Lung microvascular endothelial cell (primary cell): Measurements from ENCODE around the gene MARK4. TPM values are rescaled to one million over a fixed set of nuclear protein-coding genes. Genes with fewer than 3 reads are reported as not detected.

Source experiments
- DNase-seq, 2 donors: peaks; one replicate each; pipeline versions ENCODE4 v3.0.0 to v3.0.0-alpha.2; 2010; ENCODE audit warnings: low read depth in 2 of 2
- total RNA-seq: library from RNA; depleted of rRNA; stranded (reverse); fragments of >200 nt; gene quantifications from 2 replicates; pipeline ENCODE4 v1.2.1, GENCODE V29; 2014

Gene MARK4
- total RNA-seq, 1 donor from 2014 or later = 23.0 TPM

DNA sequence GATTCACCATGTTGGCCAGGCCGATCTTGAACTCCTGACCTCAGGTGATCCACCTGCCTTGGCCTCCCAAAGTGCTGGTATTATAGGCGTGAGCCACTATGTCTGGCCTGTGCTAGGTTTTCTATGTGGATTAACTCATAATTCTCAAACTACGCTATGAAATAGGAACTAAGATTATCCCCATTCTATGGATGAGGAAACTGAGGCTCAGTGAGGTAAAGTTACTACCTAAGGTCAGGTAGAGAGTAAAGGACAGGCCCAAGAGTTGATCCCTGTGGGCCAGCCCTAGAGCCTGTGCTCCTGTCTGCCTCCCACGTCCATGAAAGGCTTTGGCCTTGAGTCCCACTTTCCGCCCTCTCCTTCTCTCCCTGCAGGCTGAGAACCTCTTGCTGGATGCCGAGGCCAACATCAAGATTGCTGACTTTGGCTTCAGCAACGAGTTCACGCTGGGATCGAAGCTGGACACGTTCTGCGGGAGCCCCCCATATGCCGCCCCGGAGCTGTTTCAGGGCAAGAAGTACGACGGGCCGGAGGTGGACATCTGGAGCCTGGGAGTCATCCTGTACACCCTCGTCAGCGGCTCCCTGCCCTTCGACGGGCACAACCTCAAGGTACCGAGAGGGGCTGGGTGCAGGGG lies 20.1 kb downstream of the MARK4 start:
- no peak for DNase-seq

DNA sequence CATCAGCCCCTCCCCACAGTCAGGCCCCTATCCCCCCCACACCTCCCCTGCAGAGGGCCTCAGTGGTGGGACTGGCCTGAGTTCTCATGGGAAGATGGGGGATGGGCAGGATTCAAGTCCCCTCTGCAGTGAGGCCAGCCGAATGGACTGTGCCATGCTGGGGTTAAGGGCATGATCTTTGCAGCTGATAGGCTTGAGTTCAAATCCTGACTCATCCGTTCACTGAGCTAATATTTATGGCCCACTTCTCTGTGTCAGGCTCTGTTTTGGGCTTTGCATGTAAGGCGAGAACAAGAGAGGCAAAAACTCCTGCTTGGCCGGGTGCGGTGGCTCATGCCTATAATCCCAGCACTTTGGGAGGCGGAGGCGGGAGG lies 20.7 kb downstream of the MARK4 start:
- no peak for DNase-seq

DNA sequence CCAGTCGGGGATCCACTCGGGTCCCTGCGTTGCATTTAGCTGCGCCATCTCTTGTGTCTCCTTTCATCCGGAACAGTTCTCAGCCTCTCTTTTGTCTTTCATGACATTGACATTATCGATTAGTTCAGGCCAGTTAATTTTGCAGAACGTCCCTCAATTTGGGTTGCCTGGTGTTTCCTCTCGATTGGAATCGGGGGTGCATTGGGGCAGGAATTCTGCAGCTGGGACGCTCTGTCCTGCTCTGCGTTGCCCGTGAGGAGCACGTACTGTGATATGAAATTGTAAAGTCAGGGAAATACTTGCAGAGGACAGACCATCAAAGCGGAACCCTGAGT lies 22.4 kb downstream of the MARK4 start:
- no peak for DNase-seq

DNA sequence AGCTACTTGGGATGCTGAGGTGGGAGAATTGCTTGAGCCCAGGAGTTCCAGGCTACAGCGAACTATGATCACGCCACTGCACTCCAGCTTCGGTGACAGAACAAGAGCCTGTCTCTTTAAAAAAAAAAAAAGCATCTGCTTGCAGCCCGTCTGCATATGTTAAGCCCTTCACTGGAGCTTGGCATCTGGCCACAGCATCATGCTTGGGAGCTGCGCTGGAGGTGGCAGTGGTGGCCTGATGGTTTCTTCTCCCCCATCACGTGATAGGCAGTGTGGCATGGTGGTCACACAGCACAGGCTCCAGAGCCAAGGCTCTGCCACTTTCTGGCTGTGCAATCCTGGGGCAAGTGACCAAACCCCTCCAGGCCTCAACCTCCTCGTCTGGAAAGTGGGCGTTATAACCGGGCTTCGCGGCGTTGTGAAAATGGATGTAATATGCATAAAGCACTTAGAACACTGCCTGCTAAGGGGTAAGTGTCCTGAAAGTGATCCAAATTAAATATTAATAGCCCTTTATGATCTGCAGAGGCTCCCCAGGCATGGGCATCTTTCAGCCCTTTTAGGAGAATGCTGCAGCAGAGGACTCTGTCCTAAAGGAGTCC lies 24.4 kb downstream of the MARK4 start:
- no peak for DNase-seq

DNA sequence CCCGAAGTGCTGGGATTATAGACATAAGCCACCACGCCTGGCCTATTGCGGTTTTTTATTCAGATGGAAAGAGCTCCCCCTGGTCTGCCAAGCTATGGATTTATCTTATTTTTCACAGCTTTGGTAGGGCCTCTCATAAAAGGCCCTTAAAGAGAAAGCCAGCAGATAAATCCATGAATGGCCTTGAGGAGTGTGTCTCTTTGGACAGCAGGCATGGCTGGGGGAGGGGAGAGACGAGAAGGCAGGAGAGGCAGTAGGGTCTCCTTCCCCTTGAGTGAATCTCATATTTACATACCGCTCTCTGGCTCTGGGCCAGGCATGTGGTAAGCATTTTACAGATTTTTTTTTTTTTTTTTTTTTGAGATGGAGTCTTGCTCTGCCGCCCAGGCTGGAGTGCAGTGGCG lies 25.2 kb downstream of the MARK4 start:
- no peak for DNase-seq

DNA sequence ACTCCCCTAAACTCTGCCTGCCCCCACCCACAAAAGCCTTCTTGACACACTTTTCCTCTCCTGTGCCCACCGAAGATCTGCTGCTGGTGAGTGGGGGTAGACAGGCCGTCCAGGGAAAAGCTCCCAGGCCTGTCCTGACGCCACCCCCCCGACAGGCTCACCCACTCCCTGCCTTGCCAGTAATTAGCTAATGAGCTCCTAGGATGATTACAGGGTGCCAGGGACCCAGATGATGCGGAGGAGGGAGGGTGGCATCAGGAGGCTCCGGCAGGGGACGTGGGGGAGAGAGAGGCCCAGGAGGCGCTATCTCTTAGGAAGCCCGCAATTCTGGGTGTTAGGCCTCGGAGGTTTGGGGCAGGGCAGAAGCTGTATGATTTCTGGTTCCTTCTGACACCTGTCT lies 27.0 kb downstream of the MARK4 start:
- no peak for DNase-seq

DNA sequence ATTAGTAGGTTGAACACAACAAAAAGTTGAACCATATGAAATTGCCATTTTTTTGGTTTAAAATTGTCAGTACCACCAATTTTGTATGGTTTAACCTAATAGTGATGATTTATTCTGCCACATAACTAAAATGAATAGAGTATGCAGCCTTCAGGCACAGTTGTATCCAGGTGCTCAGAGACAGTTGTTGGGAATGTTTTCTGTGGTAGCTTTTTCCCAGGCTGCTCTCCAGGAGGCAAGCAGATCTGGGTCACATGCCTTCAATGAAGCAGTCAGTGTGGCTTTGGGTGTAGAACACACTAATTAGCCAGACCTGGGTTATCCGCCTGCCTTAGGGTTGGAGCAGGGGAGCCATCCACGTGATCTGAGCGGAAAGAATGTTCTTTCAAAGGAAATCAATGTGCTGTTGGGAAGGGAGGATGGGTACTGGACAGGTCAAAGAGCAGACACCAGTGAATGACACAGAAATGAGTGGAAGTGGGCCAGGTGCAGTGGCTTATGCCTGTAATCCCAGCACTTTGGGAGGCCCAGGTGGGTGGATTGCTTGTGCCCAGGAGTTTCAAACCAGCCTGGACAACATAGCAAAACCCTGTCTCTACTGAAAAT lies 28.6 kb downstream of the MARK4 start:
- DNase-seq = peak in 1 of 2 donors; percentile 94

DNA sequence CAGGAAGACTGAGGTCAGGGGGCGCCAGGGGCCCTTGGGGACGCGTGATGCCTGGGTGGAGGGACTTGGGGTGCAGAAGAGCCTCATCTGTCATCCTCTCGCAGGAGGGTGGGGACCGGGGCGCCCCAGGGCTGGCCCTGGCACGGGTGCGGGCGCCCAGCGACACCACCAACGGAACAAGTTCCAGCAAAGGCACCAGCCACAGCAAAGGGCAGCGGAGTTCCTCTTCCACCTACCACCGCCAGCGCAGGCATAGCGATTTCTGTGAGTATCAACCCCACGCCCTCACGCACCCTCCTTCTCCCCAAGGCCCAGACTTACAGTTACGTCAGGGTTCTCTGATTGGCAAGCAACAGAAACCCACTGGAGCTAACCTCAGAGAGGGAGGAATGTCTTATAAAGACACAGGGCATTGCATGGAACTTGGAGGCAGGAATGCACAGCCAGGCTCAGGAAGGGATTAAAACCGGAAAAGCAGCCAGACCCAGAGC lies 29.4 kb downstream of the MARK4 start:
- peak in 1 of 2 donors; percentile 29 for DNase-seq

DNA sequence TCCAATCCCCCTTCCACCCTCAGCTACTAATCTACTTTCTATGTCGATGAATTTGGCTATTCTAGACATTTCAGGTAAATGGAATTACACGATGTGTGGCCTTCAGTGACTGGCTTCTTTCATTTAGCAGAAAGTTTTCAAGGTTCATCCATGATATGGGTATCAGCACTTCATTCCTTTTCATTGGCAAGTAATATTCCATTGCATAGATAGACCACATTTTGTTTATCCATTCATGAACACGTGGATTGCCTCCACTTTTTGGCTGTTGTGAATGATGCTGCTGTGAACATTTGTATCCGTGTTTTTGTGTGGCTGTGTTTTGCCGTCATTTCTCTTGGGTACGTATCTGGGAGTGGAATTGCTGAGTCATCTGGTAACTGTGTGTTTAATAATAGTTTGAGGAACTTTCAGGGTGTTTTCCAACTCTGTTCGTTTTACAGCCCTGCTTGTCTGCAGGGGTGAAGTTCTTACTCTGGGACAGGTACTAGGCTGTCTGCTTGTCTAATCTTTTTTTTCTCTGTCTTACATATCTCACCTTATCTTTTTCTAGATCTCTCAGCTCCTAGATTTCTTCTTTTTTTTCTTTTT lies 32.5 kb downstream of the MARK4 start:
- no peak for DNase-seq

DNA sequence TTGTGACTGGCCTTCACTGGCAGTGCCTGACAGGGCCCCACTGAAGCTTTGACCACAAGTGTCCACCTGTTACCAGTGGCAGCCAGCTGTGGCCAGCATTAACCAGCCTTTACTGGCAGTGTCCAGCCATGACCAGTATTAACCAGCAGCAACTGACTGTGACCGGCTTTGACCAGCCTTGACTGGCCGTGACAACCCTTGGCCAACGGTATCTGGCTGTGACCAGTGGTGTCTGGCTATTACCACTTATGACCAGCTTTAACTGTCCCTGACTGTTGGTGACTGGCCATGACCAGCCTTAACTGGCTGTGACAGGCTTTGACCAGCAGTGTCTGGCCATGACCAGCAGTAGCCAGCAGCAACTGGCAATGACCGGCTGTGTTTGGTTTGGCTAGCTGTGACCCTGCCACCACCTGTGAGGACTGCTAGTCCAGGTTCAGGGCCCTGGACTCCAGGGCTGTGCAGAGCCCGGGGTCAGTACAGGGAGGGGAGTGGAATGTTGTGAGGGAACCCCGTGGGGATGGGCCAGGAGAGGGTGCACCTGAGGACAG lies 39.4 kb downstream of the MARK4 start:
- DNase-seq = no peak

DNA sequence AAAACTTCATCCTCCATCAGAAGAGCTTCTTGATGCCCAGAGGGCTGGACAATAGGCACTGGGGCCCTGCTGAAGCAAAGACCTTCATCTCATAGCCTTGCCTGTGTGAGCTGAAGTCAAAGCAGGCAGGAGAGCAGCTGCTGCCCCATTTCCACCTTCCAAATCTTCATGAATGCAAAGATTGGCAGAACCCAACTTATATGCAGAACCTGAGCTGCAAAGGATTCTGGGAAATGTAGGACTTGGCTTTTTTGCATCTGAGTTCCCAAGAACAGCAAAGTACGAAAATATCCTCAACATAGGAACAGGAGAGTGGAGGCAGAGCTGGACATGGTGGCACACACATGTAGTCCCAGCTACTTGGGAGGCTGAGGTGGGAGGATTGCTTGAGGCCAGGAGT lies 40.8 kb downstream of the MARK4 start:
- no peak for DNase-seq

DNA sequence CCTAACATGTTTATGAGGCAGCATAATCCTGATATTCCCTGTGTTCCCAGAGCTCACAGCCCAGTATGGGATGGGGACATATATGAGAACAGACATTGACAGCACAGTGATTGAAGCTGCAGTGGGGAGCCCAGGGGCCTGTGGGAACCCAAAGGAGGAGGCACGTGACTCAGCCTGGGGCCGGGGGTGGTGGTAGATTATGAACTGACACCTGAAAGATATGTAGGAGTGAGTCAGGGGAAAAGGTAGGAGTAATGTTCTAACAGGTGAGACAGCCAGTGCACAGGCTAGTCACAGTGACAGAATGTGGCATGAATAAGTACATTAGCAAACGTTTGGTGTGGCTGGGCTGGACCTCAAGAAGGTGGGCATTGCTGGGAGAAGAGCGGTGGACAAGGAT lies 42.6 kb downstream of the MARK4 start:
- no peak for DNase-seq

DNA sequence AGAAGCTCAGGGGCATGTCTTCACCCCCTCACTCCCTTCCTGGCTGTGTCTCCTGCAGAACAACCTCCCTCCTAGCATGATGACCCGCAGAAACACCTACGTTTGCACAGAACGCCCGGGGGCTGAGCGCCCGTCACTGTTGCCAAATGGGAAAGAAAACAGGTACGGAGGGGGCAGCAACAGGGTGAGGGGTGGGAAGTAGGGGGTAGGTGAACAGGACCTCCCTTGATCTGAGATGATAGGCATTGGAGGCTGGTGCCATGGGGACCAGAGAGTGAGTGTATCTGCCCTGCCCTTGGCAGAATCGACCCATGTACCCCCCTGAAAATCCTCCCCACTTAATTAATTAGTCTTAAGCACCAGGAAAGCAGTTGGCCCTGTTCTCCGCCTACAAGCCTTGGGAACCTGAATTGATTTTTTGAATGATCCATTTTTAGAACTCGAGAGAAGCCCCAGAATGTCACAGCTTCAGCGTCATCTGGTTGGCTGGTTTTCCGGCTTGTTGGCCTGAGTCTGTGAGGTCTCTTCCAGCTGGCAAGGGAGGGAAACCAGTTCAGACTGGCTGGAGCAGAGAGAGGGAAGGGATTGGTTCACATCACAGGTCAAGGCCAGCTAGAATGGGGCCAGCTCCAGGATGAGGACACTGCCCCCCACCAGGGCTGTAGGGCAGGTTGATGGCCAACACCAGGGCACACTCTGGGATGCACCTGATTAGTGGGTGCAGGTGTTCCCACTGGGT lies 43.4 kb downstream of the MARK4 start:
- no peak for DNase-seq

DNA sequence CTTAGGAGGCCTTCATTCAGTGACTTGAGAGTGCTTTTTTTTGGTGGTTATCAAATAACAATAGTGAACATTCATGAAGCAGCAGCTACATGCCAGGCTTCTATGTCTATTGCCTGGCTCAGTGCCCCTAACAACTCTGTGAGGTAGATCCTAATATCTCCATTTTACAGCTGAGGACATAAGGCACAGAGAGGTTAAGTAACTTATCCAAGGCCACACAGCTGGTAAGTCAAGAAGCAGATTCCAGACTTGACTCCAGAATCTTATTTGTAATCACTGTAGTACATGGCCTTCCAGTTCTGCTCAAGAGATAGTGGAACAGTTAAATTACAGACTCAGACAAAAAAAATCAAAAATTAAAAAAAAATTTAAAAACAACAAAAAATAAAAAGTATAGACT lies 44.8 kb downstream of the MARK4 start:
- no peak for DNase-seq

DNA sequence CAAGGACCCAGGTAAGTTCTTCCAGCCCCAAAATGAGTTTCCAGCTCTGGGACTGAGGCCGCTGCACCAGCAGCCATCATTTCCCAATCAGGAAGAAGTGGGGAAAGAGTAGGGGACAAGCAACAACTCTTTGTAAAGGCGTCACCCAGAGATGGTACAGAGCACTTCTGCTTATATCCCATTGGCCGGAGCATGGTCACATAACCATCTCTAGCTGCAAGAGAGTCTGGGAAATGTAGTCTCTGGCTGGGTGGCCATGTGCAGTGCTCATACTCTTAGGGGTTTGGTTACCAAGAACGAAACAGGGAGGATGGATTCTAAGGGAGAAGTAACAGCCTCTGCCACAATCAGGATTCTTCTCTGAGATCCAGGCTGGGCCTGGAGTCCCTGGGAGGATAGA lies 45.3 kb downstream of the MARK4 start:
- no peak for DNase-seq

DNA sequence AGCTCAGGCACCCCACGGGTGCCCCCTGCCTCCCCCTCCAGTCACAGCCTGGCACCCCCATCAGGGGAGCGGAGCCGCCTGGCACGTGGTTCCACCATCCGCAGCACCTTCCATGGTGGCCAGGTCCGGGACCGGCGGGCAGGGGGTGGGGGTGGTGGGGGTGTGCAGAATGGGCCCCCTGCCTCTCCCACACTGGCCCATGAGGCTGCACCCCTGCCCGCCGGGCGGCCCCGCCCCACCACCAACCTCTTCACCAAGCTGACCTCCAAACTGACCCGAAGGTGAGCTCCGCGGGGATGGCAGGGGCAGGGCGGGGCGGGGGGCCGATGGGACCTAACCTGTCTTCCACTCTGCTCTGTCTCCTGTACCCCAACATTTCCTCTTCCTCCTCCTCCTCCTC lies 46.6 kb downstream of the MARK4 start:
- no peak for DNase-seq

DNA sequence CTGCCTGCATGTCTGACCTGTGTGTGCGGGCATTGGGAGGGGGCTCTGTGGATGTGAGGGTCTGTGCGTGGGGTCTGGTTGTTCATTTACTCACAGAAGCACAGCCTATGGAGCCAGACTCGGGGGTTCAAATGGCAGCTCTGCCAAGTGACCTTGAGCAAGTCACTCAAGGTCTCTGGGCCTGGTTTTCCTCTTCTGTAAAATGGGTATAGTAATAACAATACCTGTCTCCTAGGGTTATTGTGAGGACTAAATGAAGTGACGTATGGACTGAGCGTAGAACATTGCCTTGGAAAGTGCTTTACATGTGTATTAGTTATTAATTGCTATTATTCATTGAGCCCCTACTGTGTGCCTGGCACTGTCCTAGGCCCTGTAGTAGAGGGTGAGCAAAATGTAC lies 47.2 kb downstream of the MARK4 start:
- DNase-seq = no peak

DNA sequence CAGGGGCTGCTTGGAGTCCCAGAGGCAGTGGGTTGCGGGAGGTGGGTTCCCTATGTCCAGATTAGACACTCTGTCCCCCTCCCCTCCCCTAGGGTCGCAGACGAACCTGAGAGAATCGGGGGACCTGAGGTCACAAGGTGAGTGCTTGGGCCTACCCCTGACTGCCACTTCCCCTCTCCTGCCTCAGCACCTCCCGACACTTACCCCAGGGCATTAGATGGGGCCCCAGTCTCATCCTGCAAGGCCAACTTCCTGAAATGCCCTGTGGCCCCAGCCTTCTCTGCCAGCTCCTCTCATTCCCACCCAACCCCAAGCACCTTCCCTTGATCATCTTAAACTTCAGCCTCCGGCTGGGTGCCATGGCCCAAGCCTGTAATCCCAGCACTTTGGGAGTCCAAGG lies 48.6 kb downstream of the MARK4 start:
- no peak for DNase-seq

DNA sequence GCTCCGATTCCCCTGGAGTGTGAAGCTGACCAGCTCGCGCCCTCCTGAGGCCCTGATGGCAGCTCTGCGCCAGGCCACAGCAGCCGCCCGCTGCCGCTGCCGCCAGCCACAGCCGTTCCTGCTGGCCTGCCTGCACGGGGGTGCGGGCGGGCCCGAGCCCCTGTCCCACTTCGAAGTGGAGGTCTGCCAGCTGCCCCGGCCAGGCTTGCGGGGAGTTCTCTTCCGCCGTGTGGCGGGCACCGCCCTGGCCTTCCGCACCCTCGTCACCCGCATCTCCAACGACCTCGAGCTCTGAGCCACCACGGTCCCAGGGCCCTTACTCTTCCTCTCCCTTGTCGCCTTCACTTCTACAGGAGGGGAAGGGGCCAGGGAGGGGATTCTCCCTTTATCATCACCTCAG lies 51.3 kb downstream of the MARK4 start:
- DNase-seq = no peak

DNA sequence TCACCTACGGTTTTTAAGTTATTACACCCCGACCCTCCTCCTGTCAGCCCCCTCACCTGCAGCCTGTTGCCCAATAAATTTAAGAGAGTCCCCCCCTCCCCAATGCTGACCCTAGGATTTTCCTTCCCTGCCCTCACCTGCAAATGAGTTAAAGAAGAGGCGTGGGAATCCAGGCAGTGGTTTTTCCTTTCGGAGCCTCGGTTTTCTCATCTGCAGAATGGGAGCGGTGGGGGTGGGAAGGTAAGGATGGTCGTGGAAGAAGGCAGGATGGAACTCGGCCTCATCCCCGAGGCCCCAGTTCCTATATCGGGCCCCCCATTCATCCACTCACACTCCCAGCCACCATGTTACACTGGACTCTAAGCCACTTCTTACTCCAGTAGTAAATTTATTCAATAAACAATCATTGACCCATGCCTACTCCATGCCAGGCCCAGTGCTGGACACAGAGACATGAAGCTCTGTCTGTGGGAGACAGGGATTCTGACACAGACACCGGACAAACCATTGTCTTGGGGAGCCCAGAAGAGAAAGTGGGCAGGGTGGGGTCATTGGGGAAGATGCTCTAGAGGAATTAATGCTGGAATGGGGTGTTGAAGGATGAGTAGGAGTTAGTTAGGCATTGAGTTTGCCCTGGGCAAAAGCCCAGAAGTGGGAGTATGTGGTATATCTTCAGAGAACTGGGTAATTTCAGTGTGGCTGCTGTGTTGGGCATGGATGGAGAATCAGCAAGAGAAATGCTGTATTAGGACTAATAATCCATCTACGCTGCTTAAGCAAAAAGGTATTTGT lies 52.4 kb downstream of the MARK4 start:
- DNase-seq = no peak
